Measurements from ENCODE around the gene OSMR. TPM values are rescaled to one million over a fixed set of nuclear protein-coding genes. Genes with fewer than 3 reads are reported as not detected.

The OSMR gene
- total RNA-seq, 1 donor from 2014 or later, result 61.6 TPM

- DNase-seq (no peak), ATAC-seq (no peak)
- Histone ChIP-seq H3K4me1 (peaks cover 4% of the 10 kb centered on the region), H3K36me3 (peaks cover 57% of the 10 kb centered on the region), H3K9me3 (no peaks in the 10 kb centered on the region), H3K27ac (no peak overlapping the region), H3K27me3 (ENCODE audit: low read depth) (no peaks in the 10 kb centered on the region), H3K4me3 (no peak overlapping the region)
- intact Hi-C loops (cut with DNase I), result no loop called here
- TF ChIP-seq CTCF (IDR thresholded peaks at IDR 0.05), result no peak
Measured at GRCh38 chr5:38888041-38888440, 42.2 kb downstream of the OSMR start.

- H3K4me1 ChIP-seq, result no peaks in the 10 kb centered on the region
- no peak for DNase-seq
- no peak overlapping the region for H3K4me3 ChIP-seq
- ATAC-seq, result no peak
- no peak overlapping the region for H3K27ac ChIP-seq
- intact Hi-C loops (cut with DNase I), result no loop called here
- H3K36me3 ChIP-seq, result peaks cover 43% of the 10 kb centered on the region
- TF ChIP-seq CTCF (IDR thresholded peaks at IDR 0.05), result no peak
- no peaks in the 10 kb centered on the region for H3K9me3 ChIP-seq
- H3K27me3 ChIP-seq (ENCODE audit: low read depth), result no peaks in the 10 kb centered on the region
Measured at GRCh38 chr5:38889424-38889823, 43.6 kb downstream of the OSMR start.

GRCh38 chr5:38891563-38891962 is 45.8 kb downstream of the OSMR start:
- peak; percentile 38 to 43 for ATAC-seq

GRCh38 chr5:38892363-38892762 is 46.6 kb downstream of the OSMR start:
- Histone ChIP-seq H3K27ac (no peak overlapping the region), H3K27me3 (ENCODE audit: low read depth) (no peaks in the 10 kb centered on the region), H3K36me3 (peaks cover 18% of the 10 kb centered on the region), H3K4me3 (no peak overlapping the region), H3K9me3 (peaks cover 17% of the 10 kb centered on the region), H3K4me1 (no peaks in the 10 kb centered on the region)
- TF ChIP-seq CTCF (IDR thresholded peaks at IDR 0.05), result no peak
- no peak for ATAC-seq
- DNase-seq, result no peak
- intact Hi-C loops (cut with DNase I), result no loop called here

More at GRCh38 chr5:38891563-38891962, 45.8 kb downstream of the OSMR start:
- no peak overlapping the region for H3K27ac ChIP-seq
- H3K4me3 ChIP-seq, result no peak overlapping the region
- intact Hi-C loops (cut with DNase I), result no loop called here
- TF ChIP-seq CTCF (IDR thresholded peaks at IDR 0.05), result no peak
- H3K4me1 ChIP-seq, result no peaks in the 10 kb centered on the region
- no peaks in the 10 kb centered on the region for H3K27me3 ChIP-seq (ENCODE audit: low read depth)
- no peak for DNase-seq
- H3K9me3 ChIP-seq, result peaks cover 14% of the 10 kb centered on the region
- H3K36me3 ChIP-seq, result peaks cover 22% of the 10 kb centered on the region

GRCh38 chr5:38896760-38897159 is 50.9 kb downstream of the OSMR start:
- no peaks in the 10 kb centered on the region for H3K27me3 ChIP-seq (ENCODE audit: low read depth)
- ATAC-seq (no peak), DNase-seq (no peak)
- peaks cover 4% of the 10 kb centered on the region for H3K36me3 ChIP-seq
- peaks cover 17% of the 10 kb centered on the region for H3K9me3 ChIP-seq
- H3K4me3 ChIP-seq, result no peak overlapping the region
- H3K4me1 ChIP-seq, result no peaks in the 10 kb centered on the region
- intact Hi-C loops (cut with DNase I), result no loop called here
- H3K27ac ChIP-seq, result no peak overlapping the region
- TF ChIP-seq CTCF (IDR thresholded peaks at IDR 0.05), result no peak

GRCh38 chr5:38899936-38900335 is 54.1 kb downstream of the OSMR start:
- DNase-seq (no peak), ATAC-seq (no peak)
- Histone ChIP-seq H3K9me3 (peaks cover 17% of the 10 kb centered on the region), H3K27ac (no peak overlapping the region), H3K27me3 (ENCODE audit: low read depth) (no peaks in the 10 kb centered on the region), H3K4me3 (no peak overlapping the region), H3K4me1 (no peaks in the 10 kb centered on the region), H3K36me3 (peaks cover 29% of the 10 kb centered on the region)
- intact Hi-C loops (cut with DNase I), result no loop called here
- TF ChIP-seq CTCF (IDR thresholded peaks at IDR 0.05), result no peak
